Muscle of back (tissue), 11 donors: ENCODE data around the gene OR9A2. TPM values are rescaled to one million over a fixed set of nuclear protein-coding genes. Genes with fewer than 3 reads are reported as not detected.
A peak's percentile ranks its signal among the peaks of the same experiment; 100 is the strongest.
"Not testable (repeated sequence)": the region's sequence is repeated elsewhere in the genome, so short reads cannot be mapped to it uniquely, and the experiment has no call there.

Source experiments
- DNase-seq, 3 donors: peaks; one replicate each; pipeline versions ENCODE4 v3.0.0 to v3.0.0-alpha.2; 2013
- polyA plus RNA-seq, 10 donors: library from polyadenylated mRNA; unstranded; fragments of 120-200 nt; gene quantifications; one replicate each; pipeline ENCODE4 v1.2.1, GENCODE V29; 2013; ENCODE audit not compliant: insufficient read length in 10 of 10

The OR9A2 gene
- polyA plus RNA-seq, 10 donors, result not detected

- no peak for DNase-seq
Observed at GRCh38 chr7:143023047-143023446, 3.9 kb downstream of the OR9A2 start.

GRCh38 chr7:143018931-143019330 lies 8.0 kb downstream of the OR9A2 start:
- no peak for DNase-seq

- no peak for DNase-seq
Observed at GRCh38 chr7:143016996-143017395, 9.9 kb downstream of the OR9A2 start.

GRCh38 chr7:143015926-143016490 lies 10.9 kb downstream of the OR9A2 start:
- peak in 1 of 3 donors; percentile 26 for DNase-seq

GRCh38 chr7:143015084-143015483 lies 11.8 kb downstream of the OR9A2 start:
- DNase-seq, result no peak

- DNase-seq, result peak; percentile 49 to 76 (median 72)
Observed at GRCh38 chr7:143013893-143014292, 13.0 kb downstream of the OR9A2 start.

GRCh38 chr7:143013473-143013872 lies 13.5 kb downstream of the OR9A2 start:
- DNase-seq, result no peak

GRCh38 chr7:143012409-143012808 lies 14.5 kb downstream of the OR9A2 start:
- DNase-seq, result no peak

- no peak for DNase-seq
Observed at GRCh38 chr7:143012001-143012400, 14.9 kb downstream of the OR9A2 start.

- peak; percentile 50 to 80 (median 80) for DNase-seq
Observed at GRCh38 chr7:143008007-143008901, 18.7 kb downstream of the OR9A2 start.

- DNase-seq, result no peak
Observed at GRCh38 chr7:143005632-143006260, 21.2 kb downstream of the OR9A2 start.

- peak; percentile 7 to 54 (median 25) for DNase-seq
Observed at GRCh38 chr7:143003393-143004051, 23.4 kb downstream of the OR9A2 start.

- no peak for DNase-seq
Observed at GRCh38 chr7:143002898-143003297, 24.0 kb downstream of the OR9A2 start.

- no peak for DNase-seq
Observed at GRCh38 chr7:143002106-143002505, 24.8 kb downstream of the OR9A2 start.

GRCh38 chr7:143000648-143001047 lies 26.3 kb downstream of the OR9A2 start:
- no peak for DNase-seq

- no peak for DNase-seq
Observed at GRCh38 chr7:142999793-143000192, 27.1 kb downstream of the OR9A2 start.

GRCh38 chr7:142998966-142999365 lies 28.0 kb downstream of the OR9A2 start:
- no peak for DNase-seq

GRCh38 chr7:142997456-142997989 lies 29.4 kb downstream of the OR9A2 start:
- DNase-seq, result no peak

- no peak for DNase-seq
Observed at GRCh38 chr7:142992427-142992826, 34.5 kb downstream of the OR9A2 start.

GRCh38 chr7:142984297-142984696 lies 42.6 kb downstream of the OR9A2 start:
- DNase-seq, result no peak

- DNase-seq, result no peak
Observed at GRCh38 chr7:142983825-142984224, 43.1 kb downstream of the OR9A2 start.

GRCh38 chr7:142978402-142978801 lies 48.5 kb downstream of the OR9A2 start:
- DNase-seq, result not testable (repeated sequence)
